Nephron (organoid): ENCODE measurements around the gene DOK7.

Experiments used
- H3K27ac Mint-ChIP-seq, 3 experiments: 2 replicates each; pipeline ENCODE4 v1.8.0; 2020; ENCODE audit warnings: mixed read lengths in 3 of 3, mild to moderate bottlenecking in 2 of 3, moderate library complexity in 1 of 3
- H3K27me3 Mint-ChIP-seq: 2 replicates; pipeline ENCODE4 v1.8.0; 2021; ENCODE audit warnings: low read depth, mild to moderate bottlenecking, moderate library complexity, mixed read lengths
- H3K36me3 Mint-ChIP-seq: 2 replicates; pipeline ENCODE4 v1.8.0; 2020; ENCODE audit warnings: low read depth, mixed read lengths
- H3K4me1 Mint-ChIP-seq: 2 replicates; pipeline ENCODE4 v1.8.0; 2020; ENCODE audit warnings: mixed read lengths
- H3K4me3 Mint-ChIP-seq, 3 experiments: 2 replicates each; pipeline ENCODE4 v1.8.0; 2020; ENCODE audit warnings: mild to moderate bottlenecking in 3 of 3, mixed read lengths in 3 of 3, moderate library complexity in 2 of 3
- H3K9me3 Mint-ChIP-seq: 2 replicates; pipeline ENCODE4 v1.8.0; 2020; ENCODE audit warnings: mixed read lengths
- CTCF ChIP-seq, 3 experiments: fragments of 200-600 bp; sonication (generic); IDR thresholded peaks; one replicate each; pipeline ENCODE4 v1.5.0; 2021; ENCODE audit warnings: antibody characterized with exemption in 3 of 3; ENCODE audit not compliant: unreplicated experiment in 3 of 3

The DOK7 gene

GRCh38 chr4:3518511-3518880 lies 55.4 kb downstream of the DOK7 start:
- H3K36me3 Mint-ChIP-seq = peaks cover 35% of the 10 kb centered on the region

GRCh38 chr4:3518941-3519340 lies 55.8 kb downstream of the DOK7 start:
- Mint-ChIP-seq H3K9me3 (no peaks in the 10 kb centered on the region), H3K4me1 (peaks cover 10% of the 10 kb centered on the region), H3K27me3 (no peaks in the 10 kb centered on the region), H3K4me3 (no peak overlapping the region), H3K36me3 (peaks cover 31% of the 10 kb centered on the region), H3K27ac (no peak overlapping the region)
- no peak for TF ChIP-seq CTCF (IDR thresholded peaks at IDR 0.05; ENCODE audit: unreplicated experiment in 3 of 3)

More at GRCh38 chr4:3518511-3518880, 55.4 kb downstream of the DOK7 start:
- H3K27me3 Mint-ChIP-seq = no peaks in the 10 kb centered on the region
- peaks cover 10% of the 10 kb centered on the region for H3K4me1 Mint-ChIP-seq
- no peak overlapping the region for H3K4me3 Mint-ChIP-seq
- no peak for TF ChIP-seq CTCF (IDR thresholded peaks at IDR 0.05; ENCODE audit: unreplicated experiment in 3 of 3)
- H3K9me3 Mint-ChIP-seq = no peaks in the 10 kb centered on the region
- no peak overlapping the region for H3K27ac Mint-ChIP-seq

- H3K27me3 Mint-ChIP-seq = no peaks in the 10 kb centered on the region
- no peaks in the 10 kb centered on the region for H3K9me3 Mint-ChIP-seq
- TF ChIP-seq CTCF (IDR thresholded peaks at IDR 0.05; ENCODE audit: unreplicated experiment in 3 of 3) = no peak
- no peak overlapping the region for H3K27ac Mint-ChIP-seq
- H3K4me3 Mint-ChIP-seq = no peak overlapping the region
- H3K4me1 Mint-ChIP-seq = peaks cover 10% of the 10 kb centered on the region
- peaks cover 27% of the 10 kb centered on the region for H3K36me3 Mint-ChIP-seq
These were observed 56.6 kb downstream of the DOK7 start for GRCh38 chr4:3519468-3520264.

- no peak overlapping the region for H3K4me3 Mint-ChIP-seq
- H3K27me3 Mint-ChIP-seq = no peaks in the 10 kb centered on the region
- peaks cover 11% of the 10 kb centered on the region for H3K4me1 Mint-ChIP-seq
- peaks cover 29% of the 10 kb centered on the region for H3K36me3 Mint-ChIP-seq
- no peak for TF ChIP-seq CTCF (IDR thresholded peaks at IDR 0.05; ENCODE audit: unreplicated experiment in 3 of 3)
- H3K9me3 Mint-ChIP-seq = no peaks in the 10 kb centered on the region
- H3K27ac Mint-ChIP-seq = no peak overlapping the region
These were observed 57.2 kb downstream of the DOK7 start for GRCh38 chr4:3520276-3520675.

GRCh38 chr4:3520796-3521600 lies 57.9 kb downstream of the DOK7 start:
- Mint-ChIP-seq H3K27me3 (no peaks in the 10 kb centered on the region), H3K9me3 (no peaks in the 10 kb centered on the region), H3K4me1 (peaks cover 15% of the 10 kb centered on the region), H3K27ac (no peak overlapping the region), H3K36me3 (peaks cover 26% of the 10 kb centered on the region), H3K4me3 (no peak overlapping the region)
- TF ChIP-seq CTCF (IDR thresholded peaks at IDR 0.05; ENCODE audit: unreplicated experiment in 3 of 3) = no peak
